Putamen (tissue), 1 donor: Measurements from ENCODE around the gene ZNF672.

ENCODE experiments used
- DNase-seq: peaks from one replicate; pipeline ENCODE4 v3.0.0-alpha.2; 2016; ENCODE audit warnings: low spot score

ZNF672 gene

GRCh38 chr1:248834343-248834940 is 3.6 kb upstream of the ZNF672 start:
- no peak for DNase-seq

- no peak for DNase-seq
These were observed 811 bp upstream of the ZNF672 start for GRCh38 chr1:248837045-248837780.

DNA sequence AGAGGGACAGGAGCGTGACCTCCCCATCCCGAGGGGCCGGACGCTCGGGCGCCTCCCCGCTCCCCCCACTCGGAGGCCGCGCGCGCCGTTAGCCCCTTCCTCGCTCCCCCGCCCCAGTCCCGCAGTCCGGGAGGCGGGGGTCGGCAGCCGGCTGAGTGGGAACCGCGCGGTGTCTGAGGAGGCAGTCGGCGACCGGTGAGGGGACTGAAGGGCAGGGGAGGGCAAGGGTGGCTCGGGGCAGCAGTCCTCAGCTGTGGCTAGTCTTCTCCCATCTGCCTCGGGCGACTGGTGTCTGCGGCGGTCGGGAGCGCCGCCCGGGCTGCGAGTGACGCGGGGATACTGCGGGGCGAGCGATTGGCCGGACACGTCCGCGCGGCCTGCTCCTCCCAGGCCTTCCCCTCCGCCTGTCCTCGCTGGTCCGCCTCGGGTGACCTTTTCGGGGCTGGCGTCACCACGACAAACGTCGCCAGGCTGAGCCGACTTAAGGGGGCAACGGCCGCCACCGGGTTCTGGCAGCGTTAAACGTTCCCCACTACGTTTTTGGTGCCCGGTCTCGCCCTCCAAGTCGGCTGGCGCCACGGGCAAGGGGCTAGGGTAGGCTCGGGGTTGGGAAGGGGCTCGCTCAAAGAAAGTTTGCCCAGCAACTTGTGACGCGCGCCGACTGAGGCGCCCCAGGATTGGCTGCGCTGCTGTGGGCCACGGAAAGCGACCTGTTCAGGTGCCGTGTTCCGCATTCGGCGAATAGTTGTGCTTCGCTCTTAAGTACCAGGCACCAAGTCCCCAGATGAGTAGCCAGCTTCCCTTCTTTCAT is 538 bp downstream of the ZNF672 start:
- DNase-seq, result peak; percentile 89

GRCh38 chr1:248839168-248839555 is 1.1 kb downstream of the ZNF672 start:
- DNase-seq, result no peak

- DNase-seq, result no peak
These were observed 2.9 kb downstream of the ZNF672 start for GRCh38 chr1:248840946-248841345.

GRCh38 chr1:248841702-248842395 is 3.8 kb downstream of the ZNF672 start:
- DNase-seq, result no peak

- DNase-seq, result no peak
These were observed 4.8 kb downstream of the ZNF672 start for GRCh38 chr1:248842781-248843331.

GRCh38 chr1:248843687-248844086 is 5.7 kb downstream of the ZNF672 start:
- DNase-seq, result no peak

- DNase-seq, result no peak
These were observed 6.5 kb downstream of the ZNF672 start for GRCh38 chr1:248844526-248844925.

DNA sequence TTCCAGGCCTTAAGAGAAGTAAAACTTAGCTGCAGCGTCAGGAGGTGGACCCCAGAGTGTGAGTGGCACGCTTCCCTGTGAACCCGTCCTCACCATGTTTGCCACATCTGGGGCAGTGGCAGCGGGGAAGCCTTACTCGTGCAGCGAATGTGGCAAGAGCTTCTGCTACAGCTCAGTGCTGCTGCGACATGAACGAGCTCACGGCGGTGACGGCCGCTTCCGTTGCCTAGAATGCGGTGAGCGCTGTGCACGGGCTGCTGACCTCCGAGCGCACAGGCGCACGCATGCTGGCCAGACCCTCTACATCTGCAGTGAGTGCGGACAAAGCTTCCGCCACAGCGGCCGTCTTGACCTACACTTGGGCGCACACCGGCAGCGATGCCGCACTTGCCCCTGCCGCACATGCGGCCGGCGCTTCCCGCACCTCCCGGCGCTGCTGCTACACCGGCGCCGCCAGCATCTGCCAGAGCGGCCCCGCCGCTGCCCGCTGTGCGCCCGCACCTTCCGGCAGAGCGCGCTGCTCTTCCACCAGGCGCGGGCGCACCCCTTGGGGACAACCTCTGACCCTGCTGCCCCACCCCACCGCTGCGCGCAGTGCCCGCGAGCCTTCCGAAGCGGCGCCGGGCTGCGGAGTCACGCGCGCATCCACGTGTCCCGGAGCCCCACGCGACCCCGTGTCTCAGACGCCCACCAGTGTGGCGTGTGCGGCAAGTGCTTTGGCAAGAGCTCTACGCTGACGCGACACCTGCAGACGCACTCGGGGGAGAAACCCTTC is 9.3 kb downstream of the ZNF672 start:
- no peak for DNase-seq

DNA sequence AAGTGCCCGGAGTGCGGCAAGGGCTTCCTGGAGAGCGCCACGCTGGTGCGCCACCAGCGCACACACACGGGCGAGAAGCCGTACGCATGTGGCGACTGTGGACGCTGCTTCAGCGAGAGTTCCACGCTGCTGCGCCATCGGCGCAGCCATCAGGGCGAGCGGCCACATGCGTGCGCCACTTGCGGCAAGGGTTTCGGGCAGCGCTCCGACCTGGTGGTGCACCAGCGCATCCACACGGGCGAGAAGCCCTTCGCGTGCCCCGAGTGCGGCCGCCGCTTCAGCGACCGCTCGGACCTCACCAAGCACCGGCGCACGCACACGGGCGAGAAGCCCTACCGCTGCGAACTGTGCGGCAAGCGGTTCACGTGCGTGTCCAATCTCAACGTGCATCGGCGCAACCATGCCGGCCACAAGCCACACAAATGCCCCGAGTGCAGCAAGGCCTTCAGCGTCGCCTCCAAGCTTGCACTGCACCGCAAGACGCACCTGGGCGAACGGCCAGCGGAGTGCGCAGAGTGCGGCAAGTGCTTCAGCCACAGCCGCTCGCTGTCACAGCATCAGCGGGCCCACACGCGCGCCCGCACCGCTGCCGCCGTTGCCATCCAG is 10.0 kb downstream of the ZNF672 start:
- DNase-seq, result no peak

DNA sequence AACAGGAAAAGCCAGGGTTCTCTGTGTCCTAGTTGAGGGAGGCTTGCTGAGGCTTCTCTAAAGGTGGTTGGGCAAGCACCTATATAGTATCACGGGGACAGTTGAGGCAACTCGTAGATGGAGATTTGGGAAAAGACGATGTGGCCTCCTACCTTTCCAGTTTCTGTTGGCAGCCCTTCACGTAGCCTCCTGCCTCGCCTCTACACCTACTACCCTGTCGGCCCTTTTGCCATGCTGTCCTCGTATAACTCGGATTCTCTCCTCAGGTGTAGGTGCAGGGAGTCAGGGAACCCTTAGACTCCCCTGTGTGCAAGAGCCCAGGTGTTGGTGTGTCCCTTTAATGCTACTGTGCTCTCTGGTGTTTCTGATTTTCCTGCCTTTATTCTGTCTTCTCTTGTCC is 10.6 kb downstream of the ZNF672 start:
- DNase-seq, result no peak

GRCh38 chr1:248849152-248849551 is 11.1 kb downstream of the ZNF672 start:
- DNase-seq, result no peak

DNA sequence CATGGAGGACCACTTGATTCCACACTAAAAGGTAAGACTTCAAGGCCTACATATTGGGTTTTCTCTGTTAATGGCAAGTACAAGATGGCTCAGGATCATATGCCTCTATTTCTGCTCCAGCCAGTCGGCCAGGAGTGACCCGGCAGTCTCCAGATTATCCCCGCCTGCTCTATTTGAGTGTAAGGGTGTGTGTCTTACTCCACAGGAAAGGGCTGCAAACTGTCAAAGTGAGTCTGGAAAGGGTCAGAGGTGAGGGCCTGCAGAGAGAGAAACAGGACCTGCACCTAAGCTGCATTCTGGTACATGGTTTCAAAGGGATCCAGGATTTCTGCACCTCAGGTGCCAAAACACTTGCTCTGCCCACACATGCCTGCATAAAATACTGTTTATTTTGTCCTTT is 11.6 kb downstream of the ZNF672 start:
- no peak for DNase-seq

DNA sequence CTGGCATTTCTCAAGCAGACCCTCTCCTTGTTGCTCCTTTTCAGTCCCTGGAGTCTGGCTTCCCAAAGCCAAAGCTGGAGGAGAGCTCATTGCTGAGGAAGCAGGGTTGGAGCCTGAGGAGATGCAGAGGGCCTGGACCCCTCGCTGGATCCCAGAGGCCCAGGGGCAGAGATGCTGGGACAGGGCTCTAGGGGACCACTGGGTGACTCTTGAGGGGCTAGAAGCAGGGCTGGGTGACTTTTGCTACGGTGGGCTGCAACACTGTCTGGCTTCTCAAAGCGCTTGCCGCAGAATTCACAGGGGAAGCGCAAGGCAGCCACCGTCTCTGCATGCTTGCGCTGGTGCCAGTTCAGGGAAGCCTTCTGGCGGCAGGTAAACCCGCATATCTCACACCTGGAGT is 12.1 kb downstream of the ZNF672 start:
- DNase-seq, result no peak

DNA sequence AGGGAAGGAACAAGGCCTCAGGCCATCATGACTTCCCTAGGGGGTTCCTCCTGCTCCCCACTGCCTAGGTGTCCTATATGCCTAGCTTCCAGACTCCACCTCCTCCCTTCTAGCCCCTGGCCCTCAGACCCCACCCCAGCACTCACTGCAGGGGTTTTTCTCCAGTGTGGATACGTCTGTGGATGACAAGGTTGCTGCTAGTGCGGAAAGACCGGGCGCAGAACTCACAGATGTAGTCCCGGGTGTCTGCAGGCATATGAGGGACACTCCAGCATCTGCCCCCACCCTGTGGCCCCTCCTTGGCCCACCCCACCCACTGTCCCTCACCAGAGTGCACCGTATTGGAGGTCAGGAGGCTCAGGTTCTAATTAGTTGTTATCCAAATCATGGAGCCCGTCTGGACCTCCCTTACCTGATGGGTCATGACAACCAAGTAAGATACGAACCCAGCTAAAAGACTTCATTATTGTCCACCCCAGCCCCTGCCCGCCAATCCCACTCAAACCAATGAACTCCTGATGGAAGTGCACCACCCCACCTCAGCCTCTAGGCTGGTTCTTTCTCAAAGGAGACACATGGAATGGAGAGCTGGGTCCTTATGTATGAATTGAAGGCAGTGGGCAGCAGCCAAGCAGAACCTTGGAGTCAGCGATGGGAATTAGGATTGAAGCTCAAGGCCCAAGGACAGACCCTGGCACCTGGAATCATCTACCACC is 12.7 kb downstream of the ZNF672 start:
- DNase-seq, result no peak

DNA sequence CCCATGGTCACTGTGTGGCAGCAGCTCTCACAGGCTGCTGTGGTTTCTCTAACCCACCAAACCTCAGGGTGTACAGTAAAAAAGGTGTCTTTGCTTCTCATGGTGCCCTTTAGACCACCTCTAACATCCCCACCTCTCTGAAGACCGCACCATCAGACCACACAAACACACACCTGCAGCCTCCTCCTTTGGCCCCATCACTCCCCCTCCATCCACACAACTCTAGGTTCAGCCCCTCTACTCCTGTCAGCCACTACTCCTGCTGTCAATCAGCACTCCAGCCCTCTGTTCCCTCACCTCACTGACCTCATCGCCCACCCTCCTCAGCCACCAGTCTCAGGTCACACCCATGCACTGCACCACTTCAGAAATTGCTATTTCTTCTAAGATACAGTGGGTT is 13.4 kb downstream of the ZNF672 start:
- no peak for DNase-seq

GRCh38 chr1:248852481-248853405 is 14.7 kb downstream of the ZNF672 start:
- no peak for DNase-seq
